GM11168 (cell line): ENCODE data around the gene TP73.

Source experiments
- in situ Hi-C: fragments of 300-500 bp; cut with MboI; formaldehyde crosslinking; loops from one replicate; pipeline ENCODE4 v1.12.0; 2022; ENCODE audit warnings: low sequenced_read_pairs; ENCODE audit not compliant: unreplicated experiment

The TP73 gene

GRCh38 chr1:3735027-3735681 is 82.8 kb downstream of the TP73 start:
- in situ Hi-C loops: no loop called here

DNA sequence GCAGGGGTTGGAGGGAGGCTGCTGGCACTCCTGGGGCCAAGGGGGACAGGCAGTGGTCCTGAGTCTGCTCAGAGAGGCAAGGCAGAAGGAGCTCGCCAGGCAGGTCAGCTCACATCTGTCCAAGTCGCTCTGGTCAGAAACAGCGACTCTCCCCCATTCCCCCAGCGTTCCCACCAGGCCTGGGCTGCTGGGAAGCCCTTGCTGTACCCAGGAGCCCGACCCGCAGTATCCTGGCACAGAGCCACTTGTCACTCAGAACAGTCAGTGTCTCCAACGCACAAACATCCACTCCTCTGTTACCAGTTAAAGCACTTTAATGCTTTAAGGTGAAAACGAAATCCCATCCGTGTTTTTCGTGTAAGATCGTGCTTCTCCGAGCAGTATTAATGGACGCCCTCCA is 83.4 kb downstream of the TP73 start:
- in situ Hi-C loops: no loop called here

- in situ Hi-C loops: no loop called here
Observed at GRCh38 chr1:3736131-3736561, 83.8 kb downstream of the TP73 start.

DNA sequence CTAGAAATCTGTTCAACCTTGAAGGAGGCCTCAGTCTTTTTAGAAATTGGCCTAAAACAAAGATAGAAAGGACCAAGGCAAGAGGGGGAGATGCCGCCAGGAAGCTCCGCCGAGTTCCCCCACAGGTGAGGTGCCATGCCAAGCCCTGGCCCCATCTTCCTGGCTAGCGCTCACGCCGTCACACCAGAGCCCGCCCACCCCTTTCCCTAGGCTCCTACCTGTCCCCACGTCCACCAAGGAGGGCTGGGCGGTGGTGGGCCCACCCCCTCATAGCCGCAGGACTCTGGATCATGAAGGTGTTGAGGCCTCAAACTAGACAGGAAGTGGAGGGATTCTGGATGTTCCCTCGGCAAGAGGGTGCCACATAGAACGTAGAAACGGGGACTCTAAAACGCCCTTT is 84.4 kb downstream of the TP73 start:
- in situ Hi-C loops: no loop called here

DNA sequence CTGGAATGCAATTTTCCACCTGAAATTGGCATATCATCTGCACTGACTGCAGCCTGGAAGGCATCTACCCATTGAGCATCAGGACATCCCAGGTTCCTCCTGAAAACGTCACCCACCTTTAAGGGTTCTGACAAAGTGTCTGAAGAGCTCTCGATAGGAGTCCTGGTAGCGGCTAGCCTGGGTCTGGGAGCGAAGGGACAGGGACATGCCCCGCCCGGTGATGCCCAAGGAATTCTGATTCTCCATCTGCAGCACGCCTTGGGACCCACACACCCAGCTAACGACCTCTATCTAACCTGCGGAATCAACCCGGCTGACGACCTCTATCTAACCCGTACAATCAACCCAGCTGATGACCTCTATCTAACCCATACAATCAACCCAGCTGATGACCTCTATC is 86.6 kb downstream of the TP73 start:
- in situ Hi-C loops: no loop called here

DNA sequence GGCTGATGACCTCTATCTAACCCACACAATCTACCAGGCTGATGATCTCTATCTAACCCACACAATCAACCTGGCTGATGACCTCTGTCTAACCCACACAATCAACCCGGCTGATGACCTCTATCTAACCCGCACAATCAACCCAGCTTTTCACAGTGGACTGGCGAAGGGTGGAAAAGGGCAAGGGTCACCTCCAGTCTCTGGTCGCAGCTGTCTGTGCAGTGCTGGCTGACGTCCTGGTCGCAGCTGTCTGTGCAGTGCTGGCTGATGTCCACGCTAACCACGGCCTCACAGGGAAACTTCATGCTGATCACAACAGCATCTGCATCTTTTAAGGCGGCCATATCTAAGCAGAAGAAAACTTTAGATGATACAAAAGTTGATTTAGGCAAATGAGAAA is 87.7 kb downstream of the TP73 start:
- in situ Hi-C loops: loop anchor here (10.0 kb wide), 1 partner anchor 115 kb away; the partner anchor contains the start of gene TPRG1L

DNA sequence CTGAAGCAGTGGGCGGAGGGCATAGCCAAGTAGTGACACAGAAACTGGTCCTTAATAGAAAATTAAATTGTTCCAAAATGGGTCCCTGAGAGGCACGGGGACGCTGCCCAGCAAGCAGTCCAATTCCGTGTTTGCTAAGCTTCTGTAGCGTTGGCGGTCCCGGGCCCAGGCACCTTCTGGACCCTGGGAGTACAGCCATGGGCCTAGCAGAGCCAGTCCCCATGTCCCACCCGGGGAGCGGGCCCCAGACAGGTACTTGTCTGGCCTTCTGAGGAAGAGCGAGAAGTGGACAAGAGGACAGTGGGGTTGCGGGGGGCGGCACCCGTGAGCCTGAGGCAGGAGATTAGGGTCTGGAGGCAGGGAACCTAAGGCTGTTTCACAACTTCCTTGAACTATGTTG is 88.4 kb downstream of the TP73 start:
- in situ Hi-C loops: loop anchor here (10.0 kb wide), 1 partner anchor 116 kb away; the partner anchor contains the start of gene TPRG1L

DNA sequence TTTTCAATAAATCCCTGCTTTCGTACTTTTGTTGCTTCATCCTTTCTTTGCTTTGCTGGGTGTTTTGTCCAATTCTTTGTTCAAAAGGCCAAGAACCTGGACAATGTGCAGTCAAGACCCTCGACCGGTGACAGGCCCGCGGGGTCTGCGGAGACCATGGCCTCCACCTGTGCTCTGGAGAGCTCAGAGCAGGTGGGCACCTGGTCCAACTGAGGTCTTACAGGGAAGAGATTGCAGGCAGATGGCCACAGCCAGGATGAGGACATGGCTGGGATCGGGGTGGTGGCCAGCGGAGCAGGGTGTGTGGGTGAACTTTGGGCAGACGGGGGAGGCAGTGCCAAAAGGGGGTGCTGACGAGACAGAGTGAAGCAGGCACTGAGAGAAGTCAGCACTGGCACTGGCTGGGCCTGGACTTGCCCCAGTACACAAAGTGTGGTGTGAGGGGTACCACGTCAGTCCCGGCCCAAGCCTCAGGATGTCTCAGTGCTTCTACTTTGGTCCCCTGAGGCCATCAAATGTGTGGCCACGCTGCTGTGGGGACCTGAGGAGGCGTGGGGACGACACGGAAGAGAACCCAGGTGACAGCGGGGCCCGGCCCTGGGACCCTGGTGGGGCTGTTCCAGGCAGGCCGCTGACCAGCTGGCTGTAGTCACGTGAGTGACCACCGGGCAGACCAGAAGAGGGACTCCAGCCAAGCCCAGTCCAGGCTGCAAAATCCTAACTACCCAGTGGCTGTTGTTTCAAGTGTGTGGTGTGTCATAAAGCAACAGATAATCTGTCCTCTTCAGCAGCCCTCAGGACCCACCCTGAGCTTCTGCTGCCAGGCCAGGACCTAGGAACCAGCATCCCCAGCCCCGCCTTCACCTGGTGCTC is 89.5 kb downstream of the TP73 start:
- in situ Hi-C loops: loop anchor here (10.0 kb wide), 1 partner anchor 117 kb away; the partner anchor contains the start of gene TPRG1L

GRCh38 chr1:3742439-3743298 is 90.4 kb downstream of the TP73 start:
- in situ Hi-C loops: loop anchor here (10.0 kb wide), 1 partner anchor 118 kb away; the partner anchor contains the start of gene TPRG1L

- in situ Hi-C loops: loop anchor here (10.0 kb wide), 1 partner anchor 119 kb away; the partner anchor contains the start of gene TPRG1L
Observed at GRCh38 chr1:3743421-3743820, 91.1 kb downstream of the TP73 start.

DNA sequence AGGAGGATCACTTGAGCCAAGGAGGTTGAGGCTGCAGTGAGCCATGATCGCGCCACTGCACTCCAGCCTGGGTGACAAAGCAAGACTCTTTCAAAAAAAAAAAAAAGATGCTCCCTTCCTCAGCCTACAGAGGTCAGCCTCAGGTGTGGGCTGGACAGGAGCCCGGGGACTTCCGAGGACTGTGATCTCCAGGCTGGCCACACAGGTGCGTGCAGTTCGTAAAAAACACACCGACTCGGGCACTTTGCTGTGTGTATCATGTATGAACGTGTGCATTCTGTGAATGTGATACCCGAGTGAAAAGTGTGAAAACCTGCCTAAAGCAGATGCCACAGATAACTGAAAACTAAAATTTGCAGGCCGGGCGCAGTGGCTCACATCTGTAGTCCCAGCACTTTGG is 91.5 kb downstream of the TP73 start:
- in situ Hi-C loops: loop anchor here (10.0 kb wide), 1 partner anchor 119 kb away; the partner anchor contains the start of gene TPRG1L

DNA sequence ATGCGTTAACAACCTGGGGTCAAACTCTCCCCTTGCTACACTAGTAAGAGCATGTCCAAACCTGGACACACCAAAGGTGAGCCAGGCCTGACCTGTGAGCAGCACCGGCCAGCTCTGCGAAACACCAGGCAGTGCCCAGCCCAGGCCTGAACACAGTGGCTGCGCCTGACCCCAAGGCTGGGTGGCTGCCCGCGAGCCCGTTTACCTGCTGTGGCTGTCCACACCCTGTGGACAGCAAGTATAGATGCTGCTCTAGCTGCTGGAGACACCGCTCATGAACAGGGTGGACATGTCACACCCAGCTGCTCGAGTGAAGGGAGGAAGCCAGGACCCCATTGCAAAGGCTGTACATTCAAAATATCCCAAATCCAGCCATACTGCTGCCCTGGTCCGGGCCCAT is 92.3 kb downstream of the TP73 start:
- in situ Hi-C loops: loop anchor here (10.0 kb wide), 1 partner anchor 120 kb away; the partner anchor contains the start of gene TPRG1L

- in situ Hi-C loops: loop anchor here (10.0 kb wide), 1 partner anchor 120 kb away; the partner anchor contains the start of gene TPRG1L
Observed at GRCh38 chr1:3745071-3745470, 92.8 kb downstream of the TP73 start.

- in situ Hi-C loops: loop anchor here (10.0 kb wide), 1 partner anchor 121 kb away; the partner anchor contains the start of gene TPRG1L
Observed at GRCh38 chr1:3745590-3746381, 93.5 kb downstream of the TP73 start.

DNA sequence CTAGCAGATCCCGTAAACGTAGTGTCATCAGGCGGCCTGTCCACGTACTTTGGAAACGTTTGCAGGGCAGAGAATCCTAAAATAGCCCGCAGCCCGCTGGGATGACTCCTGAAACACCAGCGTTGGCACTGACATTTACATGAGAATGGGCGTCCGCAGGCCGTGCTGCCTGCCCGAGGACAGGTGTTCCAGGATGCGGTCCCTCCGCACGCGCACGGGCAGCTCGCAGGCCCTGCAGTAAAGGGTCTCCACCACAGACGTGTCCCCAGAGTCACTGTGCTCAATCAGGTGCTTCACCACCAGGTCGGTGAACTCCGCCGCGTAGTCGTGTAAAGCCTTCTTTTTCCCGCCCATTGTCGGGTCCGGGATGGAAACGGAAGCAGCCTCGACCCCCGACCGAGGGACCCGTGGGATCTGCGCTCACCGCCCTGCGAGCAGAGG is 94.1 kb downstream of the TP73 start:
- in situ Hi-C loops: loop anchor here (10.0 kb wide), 1 partner anchor 122 kb away; the partner anchor contains the start of gene TPRG1L

GRCh38 chr1:3746830-3747521 is 94.7 kb downstream of the TP73 start:
- in situ Hi-C loops: loop anchor here (10.0 kb wide), 1 partner anchor 122 kb away; the partner anchor contains the start of gene TPRG1L

GRCh38 chr1:3747522-3747848 is 95.2 kb downstream of the TP73 start:
- in situ Hi-C loops: loop anchor here (10.0 kb wide), 1 partner anchor 123 kb away; the partner anchor contains the start of gene TPRG1L

DNA sequence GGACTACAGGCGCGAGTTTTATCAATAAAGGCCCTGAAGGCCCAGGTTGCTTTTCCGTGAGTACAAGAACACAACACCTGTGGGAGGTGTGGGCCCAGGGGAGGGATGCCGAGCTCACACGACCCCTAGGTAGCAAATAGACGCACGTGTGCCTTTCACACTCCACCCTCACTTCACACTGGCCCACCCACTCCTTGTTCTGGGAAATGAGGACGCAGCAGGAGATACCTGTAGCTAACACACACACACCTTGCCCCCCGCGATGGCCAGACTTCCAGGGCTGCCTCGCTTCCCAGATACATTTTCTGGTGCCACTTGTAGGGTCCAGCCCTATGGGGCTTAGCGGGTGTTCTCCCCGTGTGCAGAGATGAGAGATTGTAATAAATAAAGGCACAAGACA is 95.6 kb downstream of the TP73 start:
- in situ Hi-C loops: loop anchor here (10.0 kb wide), 1 partner anchor 123 kb away; the partner anchor contains the start of gene TPRG1L
